Measurements from ENCODE around the gene CLMN.
"Not testable (repeated sequence)": the region's sequence is repeated elsewhere in the genome, so short reads cannot be mapped to it uniquely, and the experiment has no call there.

Gene CLMN

DNA sequence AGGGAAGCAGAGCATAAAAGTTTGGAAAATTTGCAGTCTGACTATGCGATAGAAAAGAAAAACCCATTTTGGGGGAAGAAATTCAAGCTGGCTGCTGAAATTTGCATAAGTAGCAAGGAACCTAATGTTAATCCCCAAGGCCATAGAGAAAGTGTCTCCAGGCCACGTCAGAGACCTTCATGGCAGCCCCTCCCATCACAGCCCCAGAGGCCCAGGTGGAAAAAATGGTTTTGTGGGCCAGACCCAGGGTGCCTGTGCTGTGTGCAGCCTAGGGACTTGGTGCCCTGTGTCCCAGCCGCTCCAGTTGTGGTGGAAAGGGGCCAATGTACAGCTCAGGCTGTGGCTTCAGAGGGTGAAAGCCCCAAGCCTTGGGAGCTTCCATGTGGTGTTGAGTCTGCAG lies 35.9 kb downstream of the CLMN start:
- DNase-seq: not testable (repeated sequence)

DNA sequence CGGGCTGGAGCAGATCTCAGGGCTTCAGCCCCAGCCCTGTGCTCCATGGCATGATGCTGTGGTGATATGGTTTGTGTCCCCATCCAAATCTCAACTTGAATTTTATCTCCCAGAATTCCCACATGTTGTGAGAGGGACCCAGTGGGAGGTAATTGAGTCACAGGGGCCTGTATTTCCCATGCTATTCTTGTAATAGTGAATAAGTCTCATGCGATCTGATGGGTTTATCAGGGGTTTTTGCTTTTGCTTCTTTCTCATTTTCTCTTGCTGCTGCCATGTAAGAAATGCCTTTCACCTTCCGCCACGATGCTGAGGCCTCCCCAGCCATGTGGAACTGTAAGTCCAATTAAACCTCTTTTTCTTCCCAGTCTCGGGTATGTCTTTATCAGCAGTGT lies 36.7 kb downstream of the CLMN start:
- DNase-seq: not testable (repeated sequence)

DNA sequence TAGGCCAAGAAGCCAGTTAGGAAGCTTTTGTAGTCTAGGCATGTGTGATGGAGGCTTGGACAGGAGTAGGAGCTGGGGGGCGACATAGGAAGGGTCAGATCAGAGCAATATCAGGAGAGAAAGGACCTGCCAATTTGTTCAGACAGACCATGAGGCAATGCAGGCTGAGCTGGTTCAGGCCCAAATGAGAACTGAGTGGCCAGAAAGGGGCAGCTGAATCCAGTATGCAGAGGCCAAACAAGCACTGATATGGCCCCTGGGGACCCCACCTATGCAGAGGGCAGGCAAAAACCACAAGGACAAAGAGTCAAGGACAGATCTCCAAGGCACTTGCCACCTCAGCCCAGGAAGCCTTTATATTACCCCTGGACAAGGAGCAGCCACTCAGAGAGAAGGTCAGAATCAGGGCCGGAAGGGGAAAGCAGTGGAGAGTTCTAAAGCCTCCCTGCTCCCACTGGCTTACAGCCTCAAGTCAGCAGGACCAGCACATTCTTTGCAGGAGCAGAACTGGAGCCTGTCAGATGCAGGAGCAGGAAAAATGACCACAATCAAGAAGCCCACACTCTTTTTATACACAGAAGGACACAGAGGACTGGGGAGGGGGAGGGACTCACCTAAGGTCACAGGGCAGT lies 37.2 kb downstream of the CLMN start:
- no peak for DNase-seq

DNA sequence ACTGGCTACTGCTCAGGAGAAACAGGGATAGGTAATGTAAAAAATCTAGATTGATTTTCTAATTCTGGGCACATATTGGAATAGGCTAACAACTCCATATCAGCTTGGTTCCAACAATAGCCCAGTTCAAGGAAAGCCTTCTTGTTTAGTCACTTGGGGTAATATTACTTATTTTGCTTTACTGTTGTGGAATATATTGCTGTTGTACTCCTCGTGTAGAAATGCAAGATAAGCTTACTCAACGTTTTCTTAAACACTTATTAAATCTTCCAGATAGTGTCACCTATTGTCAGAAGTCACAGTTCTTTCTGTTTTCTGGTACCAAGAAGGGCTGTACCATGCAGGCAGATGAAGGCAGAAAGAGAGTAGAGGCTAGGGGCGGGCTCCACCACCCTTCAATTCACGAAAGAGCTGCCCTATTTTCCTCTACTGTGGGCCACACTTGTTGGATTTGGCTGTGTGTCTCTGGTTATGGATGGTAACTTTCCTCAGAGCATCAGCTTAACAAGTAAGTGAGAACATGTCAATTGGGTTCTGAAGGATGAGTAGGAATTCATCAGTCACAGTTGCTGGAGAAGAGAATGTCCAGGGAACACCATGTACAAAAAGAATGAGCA lies 38.0 kb downstream of the CLMN start:
- no peak for DNase-seq

DNA sequence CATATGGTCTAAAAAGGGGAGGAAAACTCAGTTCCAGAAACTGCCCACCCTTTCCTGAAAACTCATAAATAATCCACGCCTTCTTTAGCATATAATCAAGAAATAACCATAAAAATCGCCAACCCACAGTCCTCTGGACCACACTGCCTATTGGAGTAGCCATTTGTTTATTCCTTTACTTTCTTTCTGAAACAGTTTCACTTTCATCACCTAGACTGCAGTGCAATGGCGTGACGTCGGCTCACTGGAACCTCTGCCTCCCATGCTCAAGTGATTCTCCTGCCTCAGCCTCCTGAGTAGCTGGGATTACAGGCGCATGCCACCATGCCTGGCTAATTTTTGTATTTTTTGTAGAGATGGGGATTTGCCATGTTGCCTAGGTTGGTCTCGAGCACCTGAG lies 44.2 kb downstream of the CLMN start:
- no peak for DNase-seq

DNA sequence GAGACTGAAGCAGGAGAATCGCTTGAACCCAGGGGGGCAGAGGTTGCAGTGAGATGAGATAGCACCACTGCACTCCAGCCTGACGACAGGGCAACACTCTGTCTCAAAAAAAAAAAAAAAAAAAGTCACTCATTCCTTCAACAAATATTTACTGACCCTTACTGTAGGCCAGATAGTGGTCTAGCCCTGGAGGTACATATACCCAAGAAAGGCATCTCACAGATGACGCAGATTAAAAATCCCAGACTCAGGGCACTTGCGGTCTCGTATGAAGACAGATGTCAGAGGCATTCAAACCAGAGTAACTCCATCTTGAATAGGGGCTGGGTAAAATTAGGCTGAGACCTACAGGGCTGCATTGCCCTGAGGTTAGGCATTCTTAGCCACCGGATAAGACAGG lies 44.8 kb downstream of the CLMN start:
- no peak for DNase-seq

DNA sequence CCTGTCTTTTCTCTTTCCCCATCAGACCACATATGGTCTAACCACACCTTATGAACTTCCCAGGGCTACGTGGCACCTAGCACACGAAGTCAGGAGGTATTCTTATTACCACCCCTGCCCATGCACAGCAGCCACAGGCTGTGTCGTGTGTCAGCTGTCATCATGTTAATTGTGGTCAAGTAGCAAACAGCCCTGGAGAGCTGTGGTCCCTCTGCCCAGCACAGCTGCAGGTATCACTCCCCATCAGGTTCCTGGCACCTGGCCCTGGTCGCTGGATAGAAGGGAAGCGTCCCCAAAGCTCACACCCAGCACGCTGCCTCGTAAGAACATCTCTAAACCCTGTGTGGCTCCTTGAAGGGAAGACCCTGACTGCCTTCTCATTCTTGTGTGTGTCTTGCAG lies 45.4 kb downstream of the CLMN start:
- DNase-seq: no peak

DNA sequence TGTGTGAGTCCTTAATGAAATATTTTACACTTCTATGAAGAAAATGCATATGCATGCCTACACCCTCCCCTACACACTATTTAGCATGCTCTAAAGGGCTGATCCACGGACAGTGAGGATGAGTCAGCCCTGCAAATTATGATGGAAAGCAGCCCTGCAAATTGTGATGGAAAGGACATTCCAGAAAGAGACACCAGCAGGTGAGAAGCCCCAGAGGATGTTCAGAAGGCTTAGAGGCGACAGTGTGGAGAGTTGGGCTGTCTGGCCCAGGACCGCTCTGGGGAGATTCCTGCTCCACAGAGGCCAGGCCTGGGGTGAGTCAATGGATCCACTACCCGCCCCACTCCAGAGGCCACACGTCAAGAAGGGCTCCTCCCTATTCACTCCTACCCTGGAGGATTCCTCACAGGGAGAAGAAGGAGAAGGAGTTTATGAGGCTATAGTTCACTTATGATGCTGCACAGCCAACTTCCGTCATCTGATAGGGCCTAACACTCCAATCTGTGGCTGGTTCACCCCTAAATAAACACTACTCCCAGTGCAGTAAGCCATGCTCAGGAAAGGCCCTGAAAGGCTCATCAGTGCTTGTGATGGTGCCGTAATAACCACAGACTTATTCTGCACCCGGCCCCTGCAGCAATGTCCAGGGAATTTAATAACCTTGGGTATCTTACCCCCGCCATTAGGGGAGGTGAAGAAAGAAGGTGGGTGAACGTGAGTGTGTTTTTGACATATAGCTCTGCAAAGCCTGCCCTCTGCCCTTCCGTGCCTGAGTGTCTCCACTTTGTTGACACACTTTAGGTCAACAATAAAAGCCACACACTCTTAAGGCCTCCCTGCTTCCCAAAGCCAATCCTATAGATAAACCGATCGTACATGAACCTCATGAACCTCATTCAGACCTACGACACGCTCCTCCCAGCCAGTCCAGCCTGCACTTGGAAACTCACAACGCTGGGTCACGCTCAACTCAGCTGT lies 46.4 kb downstream of the CLMN start:
- no peak for DNase-seq

DNA sequence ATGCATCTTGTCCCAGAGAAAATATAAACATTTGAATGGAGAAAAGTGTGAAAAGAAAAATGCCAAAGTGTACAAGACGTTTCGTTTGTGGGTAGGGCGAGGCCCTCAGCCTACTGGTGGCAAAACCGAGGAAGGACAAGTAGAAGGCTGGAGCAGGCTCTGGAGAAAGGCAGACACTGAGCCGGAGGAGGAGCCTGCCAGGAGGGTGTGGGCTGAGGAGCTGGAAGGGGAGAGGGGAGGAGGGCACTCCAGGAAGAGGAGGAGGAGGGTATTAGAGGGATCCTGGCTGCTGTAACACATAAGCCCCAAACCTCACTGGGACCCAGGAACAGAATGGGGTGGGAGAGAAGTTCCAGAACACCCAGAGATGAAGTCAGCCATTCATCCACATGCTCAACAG lies 47.7 kb downstream of the CLMN start:
- DNase-seq: no peak

DNA sequence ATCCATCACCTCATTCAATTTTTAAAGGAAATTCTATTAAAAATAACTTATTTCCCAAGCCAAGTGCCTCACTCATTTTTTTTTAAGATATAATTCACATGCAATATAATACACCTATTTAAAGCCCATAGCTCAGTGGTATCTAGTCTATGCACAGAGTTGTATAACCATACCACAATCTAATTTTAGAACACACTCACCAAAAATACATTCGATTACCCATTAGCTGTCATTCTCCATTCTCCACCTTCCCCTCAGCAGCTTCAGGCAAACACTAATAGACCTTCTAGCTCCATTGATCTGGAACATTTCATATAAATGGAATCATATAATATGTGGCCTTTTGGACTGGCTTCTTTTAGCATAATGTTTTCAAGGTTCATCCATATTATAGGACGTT lies 49.5 kb downstream of the CLMN start:
- DNase-seq: no peak

DNA sequence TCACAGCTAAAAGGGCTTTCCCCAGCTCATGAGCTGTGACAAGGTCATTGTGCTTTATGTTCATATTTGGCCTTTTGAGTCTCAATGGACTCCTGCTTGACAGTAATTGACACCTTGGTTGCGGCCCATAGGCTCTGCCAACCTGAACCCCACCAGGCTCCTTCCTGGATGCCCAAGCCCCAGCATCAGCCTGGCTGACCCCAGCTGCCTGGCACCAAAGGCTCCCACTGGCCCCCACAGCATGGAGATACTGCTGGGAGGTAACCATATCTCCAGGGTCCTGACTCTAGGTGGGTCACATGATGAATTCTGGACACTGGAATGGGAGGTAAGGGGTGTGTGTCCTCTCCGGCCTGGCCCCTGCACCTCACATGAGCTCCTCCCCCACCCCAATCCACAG lies 50.2 kb downstream of the CLMN start:
- no peak for DNase-seq

DNA sequence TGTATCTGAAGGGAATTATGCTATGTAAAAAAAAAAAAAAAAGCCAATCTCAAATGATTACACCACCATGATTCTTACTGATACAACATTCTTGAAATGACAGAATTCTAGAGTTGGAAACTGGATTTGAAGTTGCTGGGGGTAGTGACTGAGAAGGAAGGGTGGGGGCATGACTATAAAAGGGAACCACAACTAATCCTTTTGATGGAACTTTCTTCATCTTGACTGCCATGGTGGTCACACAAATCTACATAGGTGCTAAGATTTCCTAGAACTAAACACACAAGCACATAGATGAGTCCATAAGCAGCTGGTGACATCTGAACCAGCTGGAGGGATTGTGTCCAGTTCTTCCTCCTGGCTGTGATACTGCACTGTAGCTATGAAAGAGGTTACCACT lies 51.4 kb downstream of the CLMN start:
- DNase-seq: no peak

DNA sequence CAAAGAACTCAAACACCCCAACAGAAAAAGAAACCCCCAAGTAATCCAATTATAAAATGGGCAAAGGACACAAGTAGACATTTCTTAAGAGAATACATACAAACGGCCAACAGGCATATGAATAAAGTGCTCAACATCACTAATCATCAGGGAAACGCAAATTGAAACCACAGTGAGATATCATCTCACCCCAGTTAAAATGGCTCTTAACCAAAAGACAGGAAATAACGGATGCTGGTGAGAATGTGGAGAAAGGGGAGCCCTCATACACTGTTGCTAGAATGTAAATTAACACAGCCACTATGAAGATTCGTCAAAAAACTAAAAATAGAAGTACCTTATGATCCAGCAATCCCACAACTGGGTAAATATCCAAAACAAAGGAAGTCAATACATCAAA lies 52.4 kb downstream of the CLMN start:
- no peak for DNase-seq

DNA sequence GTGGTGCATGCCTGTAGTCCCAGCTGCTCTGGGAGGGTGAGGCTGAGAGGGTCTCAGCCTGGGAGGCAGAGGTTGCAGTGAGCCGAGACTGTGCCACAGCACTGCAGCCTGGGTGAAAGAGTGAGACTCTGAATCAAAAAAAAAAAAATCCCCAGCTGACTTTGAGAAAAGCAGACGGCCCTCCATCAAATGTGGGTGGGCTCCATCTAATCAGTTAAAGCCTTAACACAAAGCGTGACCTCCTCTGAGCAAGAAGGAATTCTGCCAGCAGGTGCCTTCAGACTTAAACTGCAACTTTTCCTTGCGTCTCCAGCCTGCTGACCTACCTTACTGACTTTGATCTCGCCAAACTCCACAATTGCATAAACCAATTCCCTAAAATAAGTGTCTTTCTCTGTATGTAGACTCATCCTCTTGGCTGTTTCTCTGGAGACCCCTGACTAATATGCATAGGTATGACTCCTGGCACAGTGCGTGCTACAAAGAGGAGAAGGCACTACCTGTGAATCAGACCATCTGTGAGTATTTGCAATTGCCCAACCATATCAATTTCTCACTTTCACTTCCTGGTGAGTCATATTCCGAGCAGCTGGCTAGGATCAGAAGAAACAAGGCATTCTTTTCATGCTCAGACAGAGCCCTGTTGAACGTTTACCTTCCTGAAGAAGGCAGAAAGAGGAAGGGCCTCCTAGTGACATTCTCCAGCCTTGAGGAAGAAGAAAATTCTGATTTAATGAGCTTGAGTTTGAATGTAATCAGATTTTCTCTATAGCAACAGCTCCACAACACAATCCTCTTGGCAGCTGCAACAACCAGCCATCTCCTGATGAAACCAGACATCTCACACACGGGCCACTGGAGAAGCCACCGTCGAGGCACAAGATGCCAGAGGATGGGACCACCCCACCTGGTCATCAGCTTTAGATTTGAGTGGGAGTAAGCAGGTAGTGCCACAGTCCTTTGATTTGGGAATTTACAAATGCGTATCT lies 54.3 kb downstream of the CLMN start:
- DNase-seq: peak; percentile 93

DNA sequence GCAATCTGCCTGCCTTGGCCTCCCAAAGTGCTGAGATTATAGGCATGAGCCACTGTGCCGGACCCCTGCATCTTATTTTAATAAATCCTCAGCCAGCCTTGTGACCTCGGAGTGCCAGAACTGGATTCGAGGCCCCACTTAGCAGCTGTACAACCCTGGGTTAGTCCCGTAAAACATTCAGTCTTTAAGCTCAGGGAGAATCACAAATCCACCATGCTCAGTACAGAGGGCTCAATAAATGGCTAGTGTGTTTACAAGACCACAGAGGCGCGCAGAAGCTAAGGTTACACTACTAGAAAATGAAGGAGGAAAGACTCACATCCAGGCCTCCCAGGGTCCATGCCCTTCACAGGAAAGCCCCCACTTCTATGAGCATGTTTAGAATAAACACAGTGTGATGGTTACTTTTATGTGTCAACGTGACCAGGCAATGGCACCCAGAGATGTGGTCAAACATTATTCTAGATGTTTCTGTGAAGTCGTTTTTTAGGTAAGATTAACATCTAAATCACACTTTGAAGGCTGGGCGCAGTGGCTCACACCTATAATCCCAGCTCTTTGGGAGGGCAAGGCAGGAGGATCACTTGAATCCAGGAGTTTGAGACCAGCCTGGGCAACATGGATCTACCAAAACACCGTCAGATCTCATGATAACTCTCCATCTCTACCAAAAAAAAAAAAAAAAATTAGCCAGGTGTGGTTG lies 55.3 kb downstream of the CLMN start:
- no peak for DNase-seq

DNA sequence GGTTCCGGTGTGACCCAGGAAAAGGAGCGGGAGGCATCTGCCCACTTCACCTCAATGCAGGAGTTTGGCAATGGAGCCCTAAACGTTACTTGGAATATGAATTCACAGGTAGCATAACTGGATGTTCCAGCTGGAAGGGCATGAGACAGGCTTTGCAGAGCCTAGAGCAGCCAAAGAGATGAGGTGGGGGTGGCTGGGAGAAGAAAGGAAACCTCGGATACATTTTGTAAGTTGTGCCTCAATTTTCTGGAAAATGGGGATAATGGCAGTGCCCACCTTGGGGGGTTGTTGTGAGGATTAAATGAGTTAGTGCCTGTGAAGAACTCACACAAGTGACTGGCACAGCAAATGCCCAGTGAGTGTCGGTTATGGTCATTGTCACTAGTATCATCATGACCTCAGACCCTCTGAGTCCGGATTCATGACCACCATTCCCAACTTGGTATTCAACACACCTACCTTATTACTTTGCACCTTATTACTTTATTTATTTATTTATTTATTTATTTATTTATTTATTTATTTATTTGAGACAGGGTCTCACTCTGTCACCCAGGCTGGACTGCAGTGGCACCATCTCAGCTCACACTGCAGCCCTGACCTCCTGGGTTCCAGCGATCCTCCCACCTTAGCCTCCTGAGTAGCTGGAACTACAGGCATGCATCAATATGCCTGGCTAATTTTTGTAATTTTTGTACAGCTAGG lies 56.0 kb downstream of the CLMN start:
- DNase-seq: no peak

DNA sequence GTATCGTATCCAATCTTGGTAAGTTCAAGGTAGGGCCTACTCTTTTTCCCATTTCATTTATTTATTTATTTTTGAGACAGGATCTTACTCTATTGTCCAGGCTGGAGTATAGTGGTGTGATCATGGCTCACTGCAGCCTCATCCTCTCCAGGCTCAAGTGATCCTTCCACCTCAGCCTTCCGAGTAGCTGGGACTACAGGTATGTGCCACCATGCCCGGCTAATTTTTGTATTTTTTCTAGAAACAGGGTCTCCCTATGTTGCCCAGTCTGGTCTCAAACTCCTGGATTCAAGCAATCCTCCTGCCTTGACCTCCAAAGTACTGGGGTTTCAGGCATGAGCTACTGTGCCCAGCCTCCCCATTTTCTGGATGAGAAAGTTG lies 57.2 kb downstream of the CLMN start:
- DNase-seq: no peak

DNA sequence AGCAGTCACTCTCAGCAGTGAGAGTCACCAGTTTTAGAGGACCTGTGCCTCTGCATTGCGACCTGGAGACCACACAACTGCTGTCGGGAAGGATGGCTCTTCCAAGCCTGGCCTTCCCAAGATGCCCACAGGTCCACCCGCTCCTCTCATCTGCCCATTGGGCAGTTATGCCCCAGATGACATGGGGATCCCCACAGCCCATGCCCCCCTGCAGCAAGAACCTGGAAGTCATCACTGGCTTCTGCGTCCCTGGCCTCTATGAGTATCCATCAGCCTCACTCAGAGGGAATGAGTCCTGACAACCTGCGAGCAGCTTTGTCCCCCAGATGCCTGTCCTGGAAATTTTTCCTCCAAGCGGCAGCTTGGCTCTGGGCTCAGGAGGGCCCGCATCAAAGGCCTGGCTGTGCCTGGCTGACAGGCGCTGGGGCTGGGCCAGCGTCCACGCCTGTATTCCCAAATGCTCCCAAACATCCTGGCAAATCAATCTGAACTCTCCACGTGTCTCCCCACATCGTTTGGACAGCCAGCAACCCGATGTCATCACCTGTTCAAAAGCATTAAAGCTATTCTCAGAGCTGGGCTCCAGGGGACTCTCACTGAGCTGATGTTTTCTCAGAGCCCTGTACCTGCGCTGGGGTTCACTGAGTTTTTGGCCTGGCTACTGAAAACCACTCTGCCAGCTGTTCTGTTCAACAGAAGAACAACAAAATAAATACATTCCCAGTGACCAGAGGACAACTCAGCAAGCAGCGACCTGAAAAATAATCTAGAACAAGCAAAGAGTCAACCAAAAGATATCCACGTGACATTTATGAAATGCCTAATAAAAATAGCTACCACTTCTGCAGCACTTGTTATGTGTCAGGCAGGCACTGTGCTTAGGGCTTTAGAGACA lies 57.8 kb downstream of the CLMN start:
- no peak for DNase-seq

DNA sequence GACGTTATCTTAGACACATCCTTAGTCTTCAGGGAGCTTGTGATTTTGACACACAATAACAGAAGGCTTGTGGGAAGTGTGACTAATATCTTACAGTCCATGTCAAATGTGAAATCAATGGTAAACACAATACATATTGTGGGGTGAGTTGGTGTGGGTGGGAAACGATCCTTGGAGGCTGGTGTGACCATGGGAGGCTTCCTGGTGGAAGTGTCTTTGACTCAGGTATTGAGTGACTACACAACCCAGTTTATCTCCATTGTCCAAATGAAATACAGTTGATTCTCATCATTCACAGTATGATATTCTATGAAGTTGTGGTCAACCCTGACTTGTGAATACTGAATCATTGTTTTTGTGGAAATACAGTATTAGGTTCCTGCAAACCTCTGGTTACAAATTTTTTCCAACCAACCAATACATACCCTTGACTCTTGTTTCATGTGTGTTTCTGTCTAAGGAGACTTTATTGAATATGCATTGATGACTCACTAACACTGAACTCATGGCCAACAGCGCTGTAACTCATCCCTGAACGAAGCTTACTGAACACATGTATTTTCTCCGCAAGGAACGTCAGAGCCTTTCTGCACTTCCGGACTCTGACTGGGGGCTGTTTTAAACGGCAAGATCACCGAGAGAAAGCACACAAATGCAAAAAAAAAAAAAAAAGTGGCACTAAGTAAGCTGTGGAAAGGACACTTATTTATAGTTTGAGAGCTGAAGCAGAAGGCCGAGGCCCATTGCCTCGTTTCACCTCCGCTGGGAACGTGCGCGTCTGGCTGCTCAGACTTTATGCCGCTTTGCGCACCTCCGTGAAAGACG lies 59.0 kb downstream of the CLMN start:
- no peak for DNase-seq
